K562 (cell line): ENCODE results near the gene TCEAL2. TPM values are rescaled to one million over a fixed set of nuclear protein-coding genes. Genes with fewer than 3 reads are reported as not detected.

Experiments
- ATAC-seq: fragments of 200-7000 bp; cut with Tn5 transposase; 3 replicates; pipeline ENCODE4 v1.9.1; 2020; ENCODE audit warnings: moderate library complexity
- BruUV-seq: library from RNA; stranded (reverse); fragments of 400-500 nt; replicated peaks from 2 replicates; lab custom pipeline; 2021; lab: Mats Ljungman, UMichigan
- CTCF ChIA-PET: fragments of 300-600 bp; formaldehyde crosslinking; extraction: SDS; loops from one replicate; lab custom pipeline; 2021; ENCODE audit warnings: low intra/inter-chr PET ratio; lab: Yijun Ruan, JAX
- POLR2A ChIA-PET: fragments of 300-600, 350-650 bp; sonication (Branson Sonifier 250); formaldehyde crosslinking; extraction: SDS; loops from one replicate; lab custom pipeline; 2021; ENCODE audit warnings: antibody characterized with exemption, inconsistent platforms; lab: Yijun Ruan, JAX
- DNase-seq, 4 experiments: peaks; one replicate each; pipeline versions ENCODE4 v3.0.0 to v3.0.0-alpha.2; 2011 to 2018; ENCODE audit warnings: low spot score in 3 of 4, mixed read lengths in 3 of 4; ENCODE audit errors: extremely low read depth in 1 of 4
- FAIRE-seq: peaks from 2 replicates; lab custom pipeline; 2011; peaks lifted over from hg19 to GRCh38; lab: Jason Lieb, UNC
- H2AFZ ChIP-seq: 2 replicates; pipeline ENCODE4 v1.6.0; 2011; ENCODE audit warnings: low read depth, low read length, control low read depth, inconsistent platforms
- H3K27ac ChIP-seq: fragments of 200-600 bp; 3 replicates; pipeline ENCODE4 v1.8.0; 2011; ENCODE audit warnings: low read depth, mild to moderate bottlenecking, control low read depth, inconsistent platforms, low read length, moderate library complexity, mixed read lengths; ENCODE audit errors: extremely low read depth
- H3K27me3 ChIP-seq, 2 experiments: fragments of 300-600 bp in 1 of 2; 2 replicates in 1 of 2; 3 replicates in 1 of 2; pipeline versions ENCODE4 v1.6.0 to v1.8.0; 2011; ENCODE audit warnings: inconsistent platforms in 2 of 2, low read length in 2 of 2, mild to moderate bottlenecking in 1 of 2, mixed read lengths in 1 of 2, moderate library complexity in 1 of 2; ENCODE audit not compliant: control insufficient read depth in 2 of 2, insufficient read depth in 2 of 2
- H3K36me3 ChIP-seq: fragments of 300-600 bp; 3 replicates; pipeline ENCODE4 v1.8.0; 2011; ENCODE audit warnings: mild to moderate bottlenecking, low read length, inconsistent platforms; ENCODE audit not compliant: control insufficient read depth, insufficient read depth
- H3K4me1 ChIP-seq, 2 experiments: fragments of 200-600 bp in 1 of 2; replicated peaks in 1 of 2; 2 replicates in 1 of 2; 3 replicates in 1 of 2; pipeline versions ENCODE4 v1.5.1 to v1.8.0; 2011; ENCODE audit warnings: inconsistent platforms in 2 of 2, low read length in 2 of 2, mild to moderate bottlenecking in 1 of 2, mixed read lengths in 1 of 2, moderate library complexity in 1 of 2; ENCODE audit not compliant: control insufficient read depth in 2 of 2, insufficient read depth in 2 of 2
- H3K4me2 ChIP-seq: 2 replicates; pipeline ENCODE4 v1.6.1; 2011; ENCODE audit warnings: low read length, control low read depth, inconsistent platforms, mixed read lengths; ENCODE audit not compliant: insufficient read depth
- H3K4me3 ChIP-seq: fragments of 200-600 bp; sonication (generic), shearing (Covaris generic); 2 replicates; pipeline ENCODE4 v1.5.1; 2016; ENCODE audit warnings: control low read depth, inconsistent platforms
- H3K79me2 ChIP-seq: fragments of 200-600 bp; 3 replicates; pipeline ENCODE4 v1.8.0; 2011; ENCODE audit warnings: low read length, inconsistent platforms; ENCODE audit not compliant: control insufficient read depth, insufficient read depth
- H3K9ac ChIP-seq, 2 experiments: 2 replicates each; pipeline versions ENCODE4 v1.6.0 to v1.6.1; 2011; ENCODE audit warnings: low read depth in 2 of 2, low read length in 2 of 2, control low read depth in 1 of 2, inconsistent platforms in 1 of 2, mild to moderate bottlenecking in 1 of 2, mixed read lengths in 1 of 2; ENCODE audit not compliant: insufficient read depth in 1 of 2
- H3K9me1 ChIP-seq: one replicate; pipeline ENCODE4 v1.6.0; 2011; ENCODE audit warnings: inconsistent platforms, mild to moderate bottlenecking, low read length, moderate library complexity; ENCODE audit not compliant: control insufficient read depth, insufficient read depth
- H3K9me3 ChIP-seq: replicated peaks from 2 replicates; pipeline ENCODE4 v1.5.1; 2011; ENCODE audit warnings: low read depth, low read length, inconsistent platforms; ENCODE audit not compliant: control insufficient read depth, insufficient read depth
- H4K20me1 ChIP-seq: replicated peaks from 2 replicates; pipeline ENCODE4 v1.6.1; 2011; ENCODE audit warnings: low read length, inconsistent platforms, mixed read lengths; ENCODE audit not compliant: control insufficient read depth, insufficient read depth
- CGGBP1 ChIP-seq: fragments of 250-450 bp; sonication (Bioruptor Pico); IDR thresholded peaks from 2 replicates; pipeline ENCODE4 v1.9.0; 2021; ENCODE audit warnings: mild to moderate bottlenecking
- CTCF ChIP-seq, 3 experiments: IDR thresholded peaks in 2 of 3; conservative IDR thresholded peaks in 1 of 3; 2 replicates each; pipeline ENCODE4 v1.5.1; 2011 to 2012; ENCODE audit warnings: low read length in 3 of 3, mild to moderate bottlenecking in 3 of 3, control low read depth in 2 of 3, improper control_type of control experiment in 1 of 3, inconsistent platforms in 1 of 3, low read depth in 1 of 3, mixed read lengths in 1 of 3, moderate library complexity in 1 of 3; ENCODE audit not compliant: insufficient read depth in 2 of 3
- ELF4 ChIP-seq: fragments of 450-650 bp; formaldehyde crosslinking; IDR thresholded peaks from 2 replicates; pipeline ENCODE4 v1.4.0; 2022; ENCODE audit warnings: missing genetic modification characterization
- FOXO4 ChIP-seq: fragments of 450-650 bp; formaldehyde crosslinking; IDR thresholded peaks from 2 replicates; pipeline ENCODE4 v1.4.0; 2020; ENCODE audit warnings: mild to moderate bottlenecking, moderate library complexity
- GABPA ChIP-seq: fragments of 200-800 bp; sonication (Bioruptor generic); conservative IDR thresholded peaks from 2 replicates; pipeline ENCODE4 v1.6.1; 2016; ENCODE audit warnings: low read depth, missing genetic modification characterization, missing compliant biosample characterization
- KLF13 ChIP-seq: fragments of 450-650 bp; IDR thresholded peaks from 2 replicates; pipeline ENCODE4 v1.6.1; 2016; ENCODE audit warnings: missing genetic modification characterization, low read depth, mild to moderate bottlenecking, missing compliant biosample characterization, moderate library complexity, borderline replicate concordance
- MEIS2 ChIP-seq: fragments of 450-650 bp; IDR thresholded peaks from 2 replicates; pipeline ENCODE4 v1.6.1; 2014; ENCODE audit warnings: mild to moderate bottlenecking; ENCODE audit not compliant: partially characterized antibody
- MTF1 ChIP-seq: fragments of 250-450 bp; sonication (Bioruptor Pico); IDR thresholded peaks from 2 replicates; pipeline ENCODE4 v1.9.0; 2021; ENCODE audit warnings: moderate library complexity, mild to moderate bottlenecking, inconsistent platforms, borderline replicate concordance
- OTX1 ChIP-seq: fragments of 450-650 bp; formaldehyde crosslinking; IDR thresholded peaks from 2 replicates; pipeline ENCODE4 v1.4.0; 2022; ENCODE audit warnings: mild to moderate bottlenecking
- RAD21 ChIP-seq, 2 experiments: fragments of 250-450 bp in 1 of 2; fragments of 450-650 bp in 1 of 2; sonication (Bioruptor Pico) in 1 of 2; formaldehyde crosslinking in 1 of 2; IDR thresholded peaks in 1 of 2; conservative IDR thresholded peaks in 1 of 2; 2 replicates each; pipeline versions ENCODE4 v1.4.0 to v1.8.0; 2020 to 2022; ENCODE audit warnings: mild to moderate bottlenecking in 2 of 2, moderate library complexity in 1 of 2
- STAT5A ChIP-seq: IDR thresholded peaks from 2 replicates; pipeline ENCODE4 v1.6.1; 2012; ENCODE audit warnings: low read length, inconsistent platforms, borderline replicate concordance
- TFAP4 ChIP-seq: sonication (generic); formaldehyde crosslinking; IDR thresholded peaks from 2 replicates; pipeline ENCODE4 v1.8.0; 2022; ENCODE audit warnings: missing genetic modification reagents, mild to moderate bottlenecking, moderate library complexity, borderline replicate concordance
- ZNF184 ChIP-seq: sonication (generic); formaldehyde crosslinking; IDR thresholded peaks from 2 replicates; pipeline ENCODE4 v1.5.0; 2020; ENCODE audit warnings: missing genetic modification reagents
- ZNF77 ChIP-seq: fragments of 250-450 bp; sonication (Bioruptor Pico); IDR thresholded peaks from 2 replicates; pipeline ENCODE4 v1.5.0; 2020
- WGBS: fragments of 100-300 bp; shearing (Covaris generic); methylation state at CpG from one replicate; pipeline ENCODE4 v1.1.6; 2016; ENCODE audit warnings: low coverage, mixed read lengths; ENCODE audit not compliant: insufficient coverage; ENCODE audit errors: missing lambda C conversion rate; 5-methylcytosine and 5-hydroxymethylcytosine counted together
- in situ Hi-C: fragments of 300-500 bp; cut with MboI; formaldehyde crosslinking; loops from 4 replicates; pipeline ENCODE4 v1.15.0; 2018; ENCODE audit warnings: inconsistent platforms, mixed read lengths
- intact Hi-C: fragments of 100-400 bp; cut with micrococcal nuclease; formaldehyde crosslinking; loops from 2 replicates; pipeline ENCODE4 v1.14.2; 2022
- polyA plus RNA-seq, 8 experiments: library from polyadenylated mRNA; depleted of rRNA in 4 of 8; stranded (reverse) in 5 of 8; unstranded in 3 of 8; fragments of >200 nt; fragmentation: Nextera tagmentation in 2 of 8; fragmentation: Illumina TruSeq in 1 of 8; extraction: Ambion mirVana in 2 of 8; extraction: Trizol in 1 of 8; gene quantifications; 2 replicates each; pipeline versions ENCODE4 v1.2.1 to v1.2.3, GENCODE V29; 2011 to 2014; ENCODE audit warnings: inconsistent platforms in 1 of 8, missing spikeins in 1 of 8
- total RNA-seq, 7 experiments: library from RNA; depleted of rRNA in 6 of 7; stranded (reverse); fragments of >200 nt in 6 of 7; fragmentation: Illumina TruSeq in 2 of 7; extraction: Trizol in 2 of 7; gene quantifications; 2 replicates each; pipeline versions ENCODE4 v1.2.1 to v1.2.3, GENCODE V29; 2011 to 2021; ENCODE audit warnings: low replicate concordance in 1 of 7
- TF ChIP-seq, protein P1 (sequence below): fragments of 250-450 bp; sonication (Bioruptor Pico); IDR thresholded peaks from 2 replicates; pipeline ENCODE4 v1.5.0; 2022; ENCODE audit warnings: mild to moderate bottlenecking

Gene TCEAL2
- total and polyA plus RNA-seq, 9 of the 15 experiments (the other 6 are each of a cell fraction or from before 2014, with no cell fraction given) = not detected

DNA sequence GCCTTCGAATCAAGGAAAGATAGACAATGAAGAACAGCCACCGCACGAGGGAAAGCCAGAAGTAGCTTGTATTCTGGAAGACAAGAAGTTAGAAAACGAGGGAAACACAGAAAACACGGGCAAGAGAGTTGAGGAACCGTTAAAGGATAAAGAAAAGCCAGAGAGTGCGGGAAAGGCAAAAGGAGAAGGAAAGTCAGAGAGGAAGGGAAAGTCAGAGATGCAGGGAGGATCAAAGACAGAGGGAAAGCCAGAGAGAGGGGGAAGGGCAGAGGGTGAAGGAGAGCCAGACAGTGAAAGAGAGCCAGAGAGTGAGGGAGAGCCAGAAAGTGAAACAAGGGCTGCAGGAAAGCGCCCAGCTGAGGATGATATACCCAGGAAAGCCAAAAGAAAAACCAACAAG is 1.4 kb downstream of the TCEAL2 start (continued):
- TF ChIP-seq MTF1 (CRISPR knock-in tag) (no peak), KLF13 (no peak), ZNF77 (CRISPR knock-in tag) (no peak), GABPA (tag) (no peak), CGGBP1 (CRISPR knock-in tag) (no peak)
- TF ChIP-seq, protein P1, sequence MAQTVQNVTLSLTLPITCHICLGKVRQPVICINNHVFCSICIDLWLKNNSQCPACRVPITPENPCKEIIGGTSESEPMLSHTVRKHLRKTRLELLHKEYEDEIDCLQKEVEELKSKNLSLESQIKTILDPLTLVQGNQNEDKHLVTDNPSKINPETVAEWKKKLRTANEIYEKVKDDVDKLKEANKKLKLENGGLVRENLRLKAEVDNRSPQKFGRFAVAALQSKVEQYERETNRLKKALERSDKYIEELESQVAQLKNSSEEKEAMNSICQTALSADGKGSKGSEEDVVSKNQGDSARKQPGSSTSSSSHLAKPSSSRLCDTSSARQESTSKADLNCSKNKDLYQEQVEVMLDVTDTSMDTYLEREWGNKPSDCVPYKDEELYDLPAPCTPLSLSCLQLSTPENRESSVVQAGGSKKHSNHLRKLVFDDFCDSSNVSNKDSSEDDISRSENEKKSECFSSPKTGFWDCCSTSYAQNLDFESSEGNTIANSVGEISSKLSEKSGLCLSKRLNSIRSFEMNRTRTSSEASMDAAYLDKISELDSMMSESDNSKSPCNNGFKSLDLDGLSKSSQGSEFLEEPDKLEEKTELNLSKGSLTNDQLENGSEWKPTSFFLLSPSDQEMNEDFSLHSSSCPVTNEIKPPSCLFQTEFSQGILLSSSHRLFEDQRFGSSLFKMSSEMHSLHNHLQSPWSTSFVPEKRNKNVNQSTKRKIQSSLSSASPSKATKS (CRISPR knock-in tag) = no peak

GRCh38 chrX:102129473-102129872 is 4.0 kb downstream of the TCEAL2 start:
- Histone ChIP-seq H3K9me1 (no peaks in the 10 kb centered on the region), H3K4me1 (no peaks in the 10 kb centered on the region), H3K36me3 (no peaks in the 10 kb centered on the region), H4K20me1 (no peaks in the 10 kb centered on the region), H3K4me3 (no peak overlapping the region), H3K79me2 (no peaks in the 10 kb centered on the region), H2AFZ (no peak overlapping the region), H3K4me2 (no peak overlapping the region), H3K27ac (no peak overlapping the region), H3K9me3 (no peaks in the 10 kb centered on the region), H3K27me3 (no peaks in the 10 kb centered on the region), H3K9ac (no peak overlapping the region)
- CTCF ChIA-PET = no interaction called here
- ATAC-seq (no peak), FAIRE-seq (no peak), DNase-seq (peak in 2 of 4 experiments; percentile 2 to 8)
- 0% methylated on average over 1 of the region's 1 CpG for WGBS
- intact Hi-C loops (no loop called here), in situ Hi-C loops (no loop called here)
- no TSS peak for BruUV-seq
- POLR2A ChIA-PET = no interaction called here
- no peak for TF ChIP-seq ELF4
- TF ChIP-seq STAT5A = no peak
- TF ChIP-seq CTCF (IDR thresholded peaks at IDR 0.05 in 2 of 3, conservative IDR thresholded peaks at IDR 0.05 in 1 of 3; ENCODE audit: insufficient read depth in 2 of 3, low read depth in 1 of 3, low read length in 3 of 3) = peak in 2 of 3 experiments; percentile 19 to 40; a peak in 2 of 6 replicates
- no peak for TF ChIP-seq MEIS2
- no peak for TF ChIP-seq FOXO4 (CRISPR knock-in tag)
- TF ChIP-seq OTX1 (CRISPR knock-in tag) = no peak
- TF ChIP-seq ZNF184 (CRISPR knock-in tag) = no peak
- peak in 1 of 2 experiments; percentile 51; a peak in 3 of 4 replicates for TF ChIP-seq RAD21 (CRISPR knock-in tag; conservative IDR thresholded peaks at IDR 0.05 in 1 of 2, IDR thresholded peaks at IDR 0.05 in 1 of 2)
- no peak for TF ChIP-seq TFAP4
